GM18520 (cell line): Measurements from ENCODE around the gene RBMS3.
A peak's percentile ranks its signal among the peaks of the same experiment; 100 is the strongest.

Experiments used
- ATAC-seq: cut with Tn5 transposase; IDR thresholded peaks from one replicate; pipeline ENCODE4 v1.9.1; 2021; ENCODE audit not compliant: unreplicated experiment

The RBMS3 gene

GRCh38 chr3:29275309-29275708, 5.6 kb upstream of the RBMS3 start:
- no peak for ATAC-seq

GRCh38 chr3:29277249-29277648, 3.6 kb upstream of the RBMS3 start:
- no peak for ATAC-seq

GRCh38 chr3:29279286-29279685, 1.6 kb upstream of the RBMS3 start:
- no peak for ATAC-seq

- no peak for ATAC-seq
Measured at GRCh38 chr3:29279806-29280205, 1.1 kb upstream of the RBMS3 start.

GRCh38 chr3:29281094-29281343, 148 bp downstream of the RBMS3 start:
- ATAC-seq, result no peak

- ATAC-seq, result peak; percentile 71
Measured at GRCh38 chr3:29281344-29282241, 722 bp downstream of the RBMS3 start.

- ATAC-seq, result no peak
Measured at GRCh38 chr3:29282427-29283230, 1.8 kb downstream of the RBMS3 start.

GRCh38 chr3:29283231-29284119, 2.6 kb downstream of the RBMS3 start:
- ATAC-seq, result peak; percentile 23

- no peak for ATAC-seq
Measured at GRCh38 chr3:29284497-29284896, 3.6 kb downstream of the RBMS3 start.

GRCh38 chr3:29285471-29286071, 4.7 kb downstream of the RBMS3 start:
- no peak for ATAC-seq

GRCh38 chr3:29286478-29287240, 5.8 kb downstream of the RBMS3 start:
- no peak for ATAC-seq

- ATAC-seq, result no peak
Measured at GRCh38 chr3:29290596-29290995, 9.7 kb downstream of the RBMS3 start.

GRCh38 chr3:29291260-29291981, 10.6 kb downstream of the RBMS3 start:
- ATAC-seq, result no peak

- no peak for ATAC-seq
Measured at GRCh38 chr3:29291982-29292363, 11.1 kb downstream of the RBMS3 start.

- no peak for ATAC-seq
Measured at GRCh38 chr3:29293421-29293820, 12.6 kb downstream of the RBMS3 start.

GRCh38 chr3:29297998-29298397, 17.1 kb downstream of the RBMS3 start:
- no peak for ATAC-seq

GRCh38 chr3:29301332-29302019, 20.6 kb downstream of the RBMS3 start:
- ATAC-seq, result no peak

- ATAC-seq, result no peak
Measured at GRCh38 chr3:29302619-29303018, 21.7 kb downstream of the RBMS3 start.

GRCh38 chr3:29307295-29307694, 26.4 kb downstream of the RBMS3 start:
- ATAC-seq, result no peak
